ENCODE data around the gene AMH.

The AMH gene

DNA sequence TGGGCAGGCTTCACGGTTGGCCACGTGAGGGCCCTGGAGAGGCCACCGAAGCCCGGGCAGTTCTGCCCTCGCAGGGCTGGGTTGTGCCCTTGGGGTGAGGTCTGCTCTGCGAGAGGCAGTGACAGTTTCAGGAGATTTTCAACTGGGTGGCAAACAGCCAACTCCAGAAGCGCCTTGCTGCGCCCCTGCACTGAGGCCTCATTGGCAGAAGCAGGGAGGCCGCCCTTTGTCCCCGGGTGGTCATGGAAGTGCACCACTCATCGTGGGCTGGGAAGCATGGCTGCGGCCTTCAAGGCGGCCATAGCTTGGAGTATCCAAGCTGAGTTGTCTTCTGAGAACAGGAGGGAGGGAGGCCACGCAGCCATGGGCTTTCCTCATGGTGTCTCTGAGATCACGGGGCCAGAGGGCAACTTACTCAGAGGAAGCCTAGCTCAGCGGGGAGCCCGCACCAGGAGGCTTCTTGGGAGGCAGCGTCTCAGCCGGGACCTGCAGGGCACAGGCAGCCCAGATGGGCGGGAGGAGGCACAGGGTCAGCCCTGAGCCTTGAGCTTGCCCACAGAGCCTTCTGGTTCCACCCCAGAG, 27.8 kb upstream of the AMH start:
- no peak for DNase-seq (ENCODE audit: low spot score)

DNA sequence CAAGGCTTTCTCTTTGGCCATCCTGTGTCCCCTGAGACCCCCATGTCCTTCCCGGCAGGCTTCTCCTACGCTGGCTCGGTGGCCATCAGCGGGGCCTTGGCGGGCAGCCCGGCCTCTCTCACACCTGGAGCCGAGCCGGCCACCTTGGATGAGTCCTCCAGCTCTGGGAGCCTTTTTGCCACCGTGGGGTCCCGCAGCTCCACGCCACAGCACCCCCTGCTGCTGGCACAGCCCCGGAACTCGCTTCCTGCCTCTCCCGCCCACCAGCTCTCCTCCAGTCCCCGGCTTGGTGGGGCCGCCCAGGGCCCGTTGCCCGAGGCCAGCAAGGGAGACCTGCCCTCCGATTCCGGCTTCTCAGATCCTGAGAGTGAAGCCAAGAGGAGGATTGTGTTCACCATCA, 27.2 kb upstream of the AMH start:
- DNase-seq (ENCODE audit: low spot score) = no peak

DNA sequence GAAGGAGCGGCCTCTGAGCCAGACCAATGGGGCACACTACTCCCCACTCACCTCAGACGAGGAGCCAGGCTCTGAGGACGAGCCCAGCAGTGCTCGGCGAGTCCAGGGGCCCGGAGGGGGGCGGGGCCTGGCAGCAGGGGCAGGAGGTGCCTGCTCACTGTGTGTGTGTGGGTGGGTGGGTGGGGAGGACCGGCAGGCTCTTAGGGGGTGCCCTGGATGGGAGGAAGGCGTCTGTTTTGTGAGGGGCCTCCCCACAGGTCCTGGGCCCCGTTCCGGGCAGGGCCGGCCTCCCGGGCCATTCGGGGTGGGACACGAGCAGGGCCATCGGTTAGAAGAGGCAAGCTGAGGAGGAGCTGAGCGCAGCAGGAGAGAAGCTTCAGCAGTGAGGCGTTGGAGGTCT, 25.7 kb upstream of the AMH start:
- no peak for DNase-seq (ENCODE audit: low spot score)

DNA sequence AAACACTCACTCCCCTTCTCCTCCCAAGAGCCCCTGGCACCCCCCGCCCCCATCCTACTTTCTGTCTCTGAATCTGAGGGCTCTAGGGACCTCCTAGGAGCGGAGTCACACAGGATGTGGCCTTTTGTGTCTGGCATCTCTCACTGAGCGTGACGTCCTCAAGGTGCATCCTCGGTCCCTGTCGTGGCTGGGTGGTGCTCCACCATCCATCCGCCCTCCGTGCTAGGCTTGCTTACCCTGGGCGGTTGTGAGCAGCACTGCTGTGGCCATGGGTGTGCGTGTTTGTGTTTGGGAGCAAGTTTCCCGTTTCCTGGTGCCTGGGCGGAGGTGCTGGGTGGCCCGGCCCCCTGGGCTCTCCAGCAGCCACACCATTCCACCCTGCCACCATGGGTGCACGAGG, 25.2 kb upstream of the AMH start:
- no peak for DNase-seq (ENCODE audit: low spot score)

DNA sequence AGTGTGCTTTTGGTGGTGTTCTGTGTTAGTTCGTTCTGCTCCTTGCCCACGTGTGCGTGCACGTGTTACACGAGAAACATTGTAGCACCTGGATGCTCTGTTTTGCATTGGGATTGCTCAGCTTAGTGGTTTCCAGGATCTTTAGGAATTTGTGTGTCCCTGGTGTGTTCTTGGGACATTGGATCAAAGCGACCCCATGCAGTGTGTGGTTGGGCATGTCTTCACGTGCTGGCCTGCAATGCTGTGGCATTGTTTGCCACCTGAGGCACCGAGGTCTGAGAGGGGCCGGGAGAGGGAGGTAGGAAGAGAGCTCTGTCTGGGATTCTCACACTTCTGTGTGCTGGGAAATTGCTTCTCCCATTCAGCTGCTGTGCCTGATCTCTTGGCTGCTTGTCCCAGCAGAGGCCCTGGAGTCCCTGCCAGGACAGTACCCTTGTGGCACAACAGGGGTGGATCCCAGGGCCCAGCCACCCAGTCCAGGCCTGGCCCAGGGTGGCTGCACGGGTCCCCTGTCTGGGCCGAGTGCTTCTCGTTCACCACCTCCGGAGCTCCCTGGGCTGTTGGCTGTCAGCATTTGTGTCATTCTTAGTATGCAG, 24.3 kb upstream of the AMH start:
- DNase-seq (ENCODE audit: low spot score) = no peak

DNA sequence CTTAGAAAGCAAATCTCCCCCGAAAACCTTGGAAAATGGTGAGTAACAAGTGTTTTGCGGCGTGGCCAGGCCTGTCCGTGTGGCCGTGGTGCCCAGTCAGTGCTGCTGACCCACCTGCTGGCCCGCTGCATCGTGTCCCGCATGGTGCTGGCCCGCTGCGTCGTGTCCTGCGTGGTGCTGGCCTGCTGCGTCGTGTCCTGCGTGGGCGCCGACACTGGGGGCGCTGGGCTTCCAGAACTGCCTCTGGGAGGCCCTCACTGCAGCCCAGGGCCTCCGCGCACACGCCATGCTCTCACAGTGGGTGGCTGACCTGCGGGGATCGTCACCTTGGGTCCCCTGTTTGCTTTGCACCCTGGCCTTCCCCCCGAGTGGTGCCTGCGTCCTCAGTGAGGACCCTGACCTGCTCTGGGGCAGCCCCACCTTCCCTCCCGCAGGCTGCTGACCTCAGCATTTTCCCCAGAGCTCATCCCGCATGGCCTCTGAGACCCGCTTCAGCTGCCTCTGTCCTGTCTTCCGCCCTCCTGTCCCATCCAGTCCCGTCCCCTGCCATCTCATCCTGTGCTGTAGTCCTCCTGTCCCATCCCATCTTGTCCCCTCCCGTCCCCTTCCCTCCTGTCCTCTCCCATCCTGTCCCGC, 23.6 kb upstream of the AMH start:
- no peak for DNase-seq (ENCODE audit: low spot score)

DNA sequence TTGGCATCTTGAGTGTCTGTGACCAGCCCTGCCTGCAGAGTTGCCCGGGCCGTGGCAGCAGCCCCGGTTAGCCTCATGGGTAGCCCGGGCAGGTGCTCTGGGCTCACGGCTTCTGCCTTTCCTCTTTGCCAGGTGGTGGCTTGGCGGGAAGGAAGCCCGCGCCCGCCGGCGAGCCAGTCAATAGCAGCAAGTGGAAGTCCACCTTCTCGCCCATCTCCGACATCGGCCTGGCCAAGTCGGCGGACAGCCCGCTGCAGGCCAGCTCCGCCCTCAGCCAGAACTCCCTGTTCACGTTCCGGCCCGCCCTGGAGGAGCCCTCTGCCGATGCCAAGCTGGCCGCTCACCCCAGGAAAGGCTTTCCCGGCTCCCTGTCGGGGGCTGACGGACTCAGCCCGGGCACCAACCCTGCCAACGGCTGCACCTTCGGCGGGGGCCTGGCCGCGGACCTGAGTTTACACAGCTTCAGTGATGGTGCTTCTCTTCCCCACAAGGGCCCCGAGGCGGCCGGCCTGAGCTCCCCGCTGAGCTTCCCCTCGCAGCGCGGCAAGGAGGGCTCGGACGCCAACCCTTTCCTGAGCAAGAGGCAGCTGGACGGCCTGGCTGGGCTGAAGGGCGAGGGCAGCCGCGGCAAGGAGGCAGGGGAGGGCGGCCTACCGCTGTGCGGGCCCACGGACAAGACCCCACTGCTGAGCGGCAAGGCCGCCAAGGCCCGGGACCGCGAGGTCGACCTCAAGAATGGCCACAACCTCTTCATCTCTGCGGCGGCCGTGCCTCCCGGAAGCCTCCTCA, 22.9 kb upstream of the AMH start:
- no peak for DNase-seq (ENCODE audit: low spot score)

DNA sequence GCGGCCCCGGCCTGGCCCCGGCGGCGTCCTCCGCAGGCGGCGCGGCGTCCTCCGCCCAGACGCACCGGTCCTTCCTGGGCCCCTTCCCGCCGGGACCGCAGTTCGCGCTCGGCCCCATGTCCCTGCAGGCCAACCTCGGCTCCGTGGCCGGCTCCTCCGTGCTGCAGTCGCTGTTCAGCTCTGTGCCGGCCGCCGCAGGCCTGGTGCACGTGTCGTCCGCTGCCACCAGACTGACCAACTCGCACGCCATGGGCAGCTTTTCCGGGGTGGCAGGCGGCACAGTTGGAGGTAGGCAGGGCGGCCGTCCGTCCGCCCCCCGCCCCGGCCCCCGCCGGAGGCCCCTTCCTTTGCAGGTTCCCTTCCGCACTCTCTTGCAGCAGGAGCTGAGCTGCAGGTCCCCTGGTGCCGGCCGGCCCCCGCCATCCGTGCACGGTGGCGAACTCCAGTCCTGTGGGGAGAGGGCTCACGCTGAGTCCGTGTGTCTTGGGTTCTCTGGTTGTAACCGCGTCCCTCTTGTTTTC, 22.2 kb upstream of the AMH start:
- no peak for DNase-seq (ENCODE audit: low spot score)

DNA sequence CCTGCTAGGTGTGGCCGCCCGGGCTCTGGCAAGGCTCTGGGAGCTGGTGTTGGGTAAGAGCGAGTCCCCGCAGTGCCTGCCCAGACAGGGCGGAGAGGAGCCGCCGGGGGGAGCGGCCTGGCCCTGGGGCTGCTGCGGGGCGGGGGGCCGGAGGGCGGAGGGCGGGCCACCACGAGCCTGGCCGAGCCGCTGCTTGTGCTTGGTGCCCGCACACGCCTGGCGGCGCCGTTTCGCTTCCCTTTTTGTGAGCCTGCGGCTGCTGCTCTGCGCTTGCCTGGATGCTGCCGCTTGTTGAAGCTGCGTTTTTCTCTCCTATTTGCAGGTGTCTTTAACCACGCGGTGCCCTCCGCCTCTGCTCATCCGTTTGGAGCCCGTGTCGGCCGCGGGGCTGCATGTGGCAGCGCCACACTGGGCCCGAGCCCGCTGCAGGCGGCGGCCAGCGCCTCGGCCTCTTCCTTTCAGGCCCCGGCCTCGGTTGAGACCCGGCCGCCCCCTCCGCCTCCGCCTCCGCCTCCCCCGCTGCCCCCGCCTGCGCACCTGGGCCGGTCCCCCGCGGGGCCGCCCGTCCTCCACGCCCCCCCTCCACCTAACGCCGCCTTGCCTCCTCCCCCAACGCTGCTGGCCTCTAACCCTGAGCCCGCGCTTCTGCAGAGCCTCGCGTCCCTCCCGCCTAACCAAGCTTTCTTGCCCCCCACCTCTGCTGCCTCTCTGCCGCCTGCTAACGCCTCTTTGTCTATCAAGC, 21.5 kb upstream of the AMH start:
- peak; percentile 19 for DNase-seq (ENCODE audit: low spot score)

DNA sequence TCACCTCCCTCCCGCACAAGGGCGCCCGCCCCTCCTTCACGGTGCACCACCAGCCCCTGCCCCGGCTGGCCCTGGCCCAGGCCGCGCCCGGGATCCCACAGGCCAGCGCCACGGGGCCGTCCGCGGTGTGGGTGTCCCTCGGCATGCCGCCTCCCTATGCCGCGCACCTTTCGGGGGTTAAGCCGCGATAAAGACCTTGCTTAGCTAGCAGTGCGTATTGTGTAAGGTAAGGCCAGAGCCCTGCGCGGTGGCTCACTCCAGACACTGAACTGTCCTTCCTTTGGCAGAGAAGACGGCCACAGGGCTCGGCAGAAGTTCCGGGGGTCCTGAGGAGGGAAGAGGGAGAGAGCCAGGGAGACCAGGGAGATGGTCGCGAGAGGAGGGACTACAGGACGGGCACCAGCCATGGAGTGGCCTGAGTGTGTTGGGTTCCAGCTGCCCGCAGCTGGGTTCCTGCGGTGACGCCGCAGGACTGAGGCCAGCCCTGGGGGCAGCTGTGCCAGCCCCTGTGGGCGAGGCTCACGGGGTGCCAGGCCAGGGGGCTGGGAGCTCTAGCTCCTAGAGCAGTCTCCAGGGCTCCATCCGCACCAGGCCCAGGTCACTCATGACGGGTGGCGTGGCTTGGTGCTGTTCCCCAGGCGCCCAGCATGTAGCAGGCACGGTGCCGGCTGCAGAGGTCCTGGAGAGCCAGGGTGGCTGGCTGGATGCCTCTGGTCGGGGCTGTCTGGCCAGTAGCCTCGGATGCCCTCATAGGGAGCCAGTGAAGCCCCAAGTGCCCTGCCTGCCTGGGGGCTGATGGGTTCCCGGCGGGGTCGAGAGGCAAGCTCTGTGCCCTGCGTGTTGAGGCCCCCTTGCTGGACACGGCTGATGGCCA, 20.7 kb upstream of the AMH start:
- no peak for DNase-seq (ENCODE audit: low spot score)

DNA sequence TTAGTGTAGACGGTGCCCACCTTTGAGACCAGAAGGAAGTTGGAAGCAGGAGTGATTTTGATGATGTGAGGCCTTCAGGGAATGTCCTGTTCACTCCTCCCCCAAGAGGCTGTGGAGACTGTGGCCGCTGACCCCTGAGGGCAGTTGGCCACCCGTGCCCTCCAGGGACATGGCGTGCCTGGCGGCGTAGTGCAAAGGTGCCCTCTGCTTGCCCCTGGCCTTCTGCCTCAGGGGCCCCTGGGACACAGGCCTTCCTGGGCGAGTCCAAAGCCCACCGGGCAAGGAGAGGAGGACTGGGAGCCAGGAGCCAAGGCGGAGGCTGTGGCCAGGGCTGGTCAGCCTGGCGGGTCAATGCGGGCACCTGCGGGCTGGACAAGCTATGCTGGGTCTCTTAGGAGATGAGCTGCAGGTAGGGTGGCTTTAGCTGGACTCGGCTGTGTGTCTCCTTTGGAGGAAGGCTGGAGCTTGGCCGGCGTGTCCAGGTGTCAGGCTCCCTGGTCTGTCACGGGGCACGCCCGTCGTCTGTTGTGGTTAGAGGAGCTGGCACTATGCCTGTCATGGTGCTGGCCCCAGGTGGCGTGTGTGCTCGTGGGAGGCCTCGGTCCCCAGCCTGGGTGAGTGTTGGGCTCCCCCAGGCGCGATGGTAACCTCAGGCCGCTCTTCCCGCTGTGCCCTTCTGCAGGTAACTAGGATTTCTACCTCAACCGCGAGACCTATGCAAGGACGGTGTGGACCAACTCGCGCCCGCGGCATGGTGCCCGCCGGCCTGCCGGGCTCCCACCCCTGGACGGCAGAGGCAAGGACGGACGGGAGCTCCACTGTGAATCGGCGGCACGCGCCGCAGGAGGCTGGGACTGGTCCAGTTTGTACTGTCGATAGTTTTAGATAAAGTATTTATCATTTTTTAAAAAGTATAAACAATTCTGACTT, 19.8 kb upstream of the AMH start:
- DNase-seq (ENCODE audit: low spot score) = no peak

DNA sequence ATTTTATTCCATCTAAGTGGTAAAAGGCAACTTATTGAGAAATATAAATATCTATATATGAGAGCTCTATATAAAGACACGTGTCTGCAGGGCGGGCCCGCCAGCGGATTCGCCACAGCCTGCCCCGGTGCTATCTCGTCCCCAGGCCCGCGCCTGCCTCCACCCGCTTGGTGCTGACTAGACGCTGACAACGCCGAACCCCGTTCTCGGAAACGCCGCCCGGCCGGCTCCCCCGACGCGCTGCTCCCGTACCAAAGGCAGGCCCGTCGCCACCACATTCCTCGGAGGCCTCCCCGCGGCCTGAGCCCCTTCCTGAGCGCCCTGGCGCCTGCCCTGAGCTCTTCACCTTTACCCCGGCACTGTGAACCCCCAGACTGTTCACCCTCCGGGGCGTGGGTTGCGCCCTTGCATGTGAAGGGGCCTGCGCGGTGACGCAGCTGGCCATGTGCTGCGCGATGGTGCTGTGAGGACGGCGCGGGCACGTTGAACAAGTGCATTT, 19.0 kb upstream of the AMH start:
- DNase-seq (ENCODE audit: low spot score) = no peak

DNA sequence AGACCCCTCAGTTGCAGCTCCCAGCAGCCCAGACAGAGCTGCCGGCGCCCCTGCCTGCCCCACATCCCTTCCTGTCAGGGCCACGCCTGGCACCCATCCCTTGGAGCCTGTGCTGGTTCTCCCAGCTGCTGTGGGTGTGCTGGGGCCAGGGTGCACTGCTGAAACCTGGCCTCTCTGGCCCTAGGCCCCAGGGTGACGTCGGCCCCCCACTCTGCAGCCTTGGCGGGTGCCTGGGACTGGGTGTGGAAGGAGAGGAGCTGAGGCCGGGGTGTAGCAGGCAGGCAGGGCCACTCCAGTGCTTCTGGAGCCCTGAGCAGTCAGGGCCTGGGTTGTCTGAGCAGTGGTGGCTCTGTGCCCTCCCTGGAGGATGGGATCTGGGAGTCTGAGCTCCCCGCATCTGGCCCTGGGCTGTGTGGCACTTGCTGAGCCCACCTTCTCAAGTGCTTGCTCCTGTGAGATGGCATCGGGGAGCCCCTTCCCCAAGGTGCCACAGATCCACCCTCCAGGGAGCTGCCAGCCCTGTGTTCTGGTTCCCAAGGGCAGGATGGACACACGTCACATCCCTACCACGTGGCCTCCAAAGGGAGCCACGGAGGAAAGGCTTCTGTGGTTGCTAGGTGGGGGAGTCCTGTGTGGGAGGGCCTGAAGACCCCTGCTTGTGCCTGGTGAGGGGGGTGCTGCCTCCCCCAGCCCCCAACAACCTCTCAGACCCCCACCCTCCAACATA, 18.2 kb upstream of the AMH start:
- DNase-seq (ENCODE audit: low spot score) = no peak

DNA sequence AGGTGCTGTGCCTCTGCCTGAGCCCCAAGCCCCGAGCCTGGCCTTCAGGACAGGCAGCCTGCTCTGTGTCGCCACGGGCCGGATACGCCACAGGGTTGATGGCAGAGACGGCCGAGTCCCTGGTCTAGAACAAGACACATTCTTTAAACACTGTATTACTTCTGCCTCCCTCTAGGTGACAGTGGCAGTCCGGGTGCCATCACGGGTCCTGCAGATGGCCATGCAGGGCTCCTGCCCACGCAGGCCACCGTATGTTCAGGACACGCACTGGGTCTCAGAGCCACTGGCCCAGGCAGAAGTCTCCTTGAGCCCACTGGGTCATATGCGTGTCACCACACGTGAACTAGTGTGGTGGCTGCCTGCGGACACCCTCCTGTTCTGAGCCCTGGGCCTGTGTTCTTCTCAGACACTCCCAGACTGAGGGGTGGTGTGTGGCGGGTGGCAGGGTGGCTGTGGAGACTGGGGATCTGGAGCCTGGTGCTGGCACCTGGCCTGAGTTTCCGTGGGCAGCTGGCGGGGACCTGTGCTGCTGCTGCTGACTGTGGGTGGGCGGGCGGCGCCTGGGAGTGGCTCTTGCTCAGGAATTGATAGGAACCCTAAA, 17.4 kb upstream of the AMH start:
- DNase-seq (ENCODE audit: low spot score) = no peak

DNA sequence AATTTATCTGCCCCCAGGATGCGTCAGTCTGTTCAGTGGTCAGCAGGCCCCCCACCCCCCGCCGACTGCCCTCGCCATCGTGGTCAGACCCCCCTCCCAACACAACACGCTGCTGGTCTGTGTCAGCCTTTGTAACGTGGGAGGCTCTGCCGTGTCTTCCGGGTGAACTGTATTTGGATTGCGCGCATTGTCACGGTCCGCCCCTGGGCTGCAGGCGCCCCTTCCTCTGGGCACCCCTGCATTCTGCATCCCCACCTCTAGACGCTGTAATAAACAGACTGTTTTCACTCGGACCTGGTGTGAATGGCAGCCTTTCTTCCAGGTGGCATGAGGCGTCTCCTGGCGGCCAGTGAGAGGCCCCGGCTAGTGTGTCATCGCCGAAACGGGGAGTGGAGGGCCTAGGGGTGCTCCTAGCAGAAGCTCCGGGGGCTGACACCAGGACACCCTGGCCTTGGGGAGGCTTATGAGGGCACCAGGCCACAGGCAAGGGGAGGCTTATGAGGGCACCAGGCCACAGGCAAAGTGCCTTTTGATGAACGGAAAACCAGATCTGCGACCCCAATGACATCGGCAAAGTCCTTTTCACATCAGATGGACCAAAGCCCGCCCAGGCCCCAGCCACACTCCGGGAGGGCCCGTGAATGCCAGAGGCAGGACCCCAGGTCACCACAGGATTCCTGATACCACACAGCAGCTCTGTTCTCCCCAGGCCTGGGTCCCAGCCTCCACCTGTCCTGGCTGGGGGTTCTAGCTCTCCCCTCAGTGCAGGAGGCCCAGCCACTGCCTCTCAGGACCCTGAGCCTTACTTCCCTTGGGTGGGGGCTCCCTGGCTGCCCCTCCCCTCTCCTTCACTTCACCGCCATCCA, 16.6 kb upstream of the AMH start:
- DNase-seq (ENCODE audit: low spot score) = no peak

DNA sequence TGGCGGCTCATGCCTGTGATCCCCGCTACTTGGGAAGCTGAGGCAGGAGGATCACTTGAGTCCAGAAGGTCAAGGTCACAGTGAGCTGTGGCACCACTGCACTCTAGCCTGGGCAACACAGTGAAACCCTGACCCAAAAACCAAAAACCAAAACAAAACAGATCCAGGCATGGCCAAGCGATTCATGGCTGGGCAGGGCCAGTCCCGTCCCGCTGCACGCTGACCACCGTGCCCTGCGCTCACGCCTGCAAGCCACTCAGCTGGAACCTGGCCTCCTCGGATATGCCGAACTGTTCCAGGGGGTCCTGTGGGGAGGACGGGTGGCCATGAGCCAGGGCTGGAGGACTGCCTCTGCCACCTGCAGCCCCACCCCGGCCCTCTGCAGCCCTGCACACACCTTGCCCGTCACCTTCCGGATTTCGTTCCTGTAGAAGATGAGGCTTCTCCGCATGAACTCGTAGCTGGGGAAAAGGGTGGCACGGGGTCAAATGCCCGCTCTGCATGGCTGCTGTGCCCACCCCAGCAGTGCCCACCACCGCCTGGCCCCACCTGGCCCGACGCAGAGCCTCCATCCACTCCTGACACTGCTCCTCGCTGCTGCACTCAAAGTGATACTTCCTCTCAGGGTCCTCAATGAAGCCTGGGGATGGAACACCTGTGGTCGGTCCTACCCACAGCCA, 15.4 kb upstream of the AMH start:
- no peak for DNase-seq (ENCODE audit: low spot score)

DNA sequence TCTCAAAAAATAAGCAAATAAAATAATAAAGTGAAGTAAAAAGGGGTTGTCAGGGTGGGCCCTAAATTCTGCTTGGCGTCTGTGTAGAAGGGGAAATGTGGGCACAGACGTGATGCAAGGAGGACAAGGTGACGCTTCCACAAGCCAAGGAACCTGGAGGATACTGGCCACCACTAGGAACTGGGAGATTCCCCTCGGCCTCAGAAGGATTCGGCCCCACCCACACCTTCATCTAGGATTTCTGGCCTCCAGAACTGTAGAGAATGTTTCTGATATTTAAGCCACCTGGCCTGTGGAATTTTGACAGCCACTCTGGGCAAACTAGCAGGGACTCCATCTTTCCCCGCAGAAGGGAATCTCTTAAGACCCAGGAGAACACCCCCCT, 14.1 kb upstream of the AMH start:
- no peak for DNase-seq (ENCODE audit: low spot score)
